ENCODE results near the gene POU6F2.
"Not testable (repeated sequence)": the region's sequence is repeated elsewhere in the genome, so short reads cannot be mapped to it uniquely, and the experiment has no call there.

Gene POU6F2

DNA sequence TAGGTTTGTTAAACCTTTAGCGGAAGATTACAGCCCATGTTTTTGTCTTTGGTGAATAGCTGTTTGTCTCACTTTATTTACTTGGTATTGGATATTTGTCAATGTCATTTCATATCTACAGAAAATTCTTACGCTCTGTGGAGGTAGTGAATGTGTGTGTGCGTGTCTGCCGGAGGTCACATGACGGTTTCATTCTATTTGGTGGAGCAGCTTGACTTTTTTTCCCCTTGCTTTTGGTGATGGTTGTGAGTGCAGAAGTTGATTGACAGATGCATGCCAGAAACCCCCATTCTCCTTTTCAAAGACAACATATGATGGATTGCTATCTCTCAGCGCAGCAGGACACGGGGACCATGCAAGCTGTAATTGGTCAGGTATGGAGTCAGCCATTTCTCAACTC is at the start of gene POU6F2:
Gene POU6F2, plus strand, starts transcription at position 225 of the 400 bp plus-strand sequence. Its CDS starts 45 bp downstream, at position 270.
- no peak for DNase-seq

GRCh38 chr7:38928506-38928905 is 49.2 kb upstream of the POU6F2 start:
- DNase-seq = no peak

DNA sequence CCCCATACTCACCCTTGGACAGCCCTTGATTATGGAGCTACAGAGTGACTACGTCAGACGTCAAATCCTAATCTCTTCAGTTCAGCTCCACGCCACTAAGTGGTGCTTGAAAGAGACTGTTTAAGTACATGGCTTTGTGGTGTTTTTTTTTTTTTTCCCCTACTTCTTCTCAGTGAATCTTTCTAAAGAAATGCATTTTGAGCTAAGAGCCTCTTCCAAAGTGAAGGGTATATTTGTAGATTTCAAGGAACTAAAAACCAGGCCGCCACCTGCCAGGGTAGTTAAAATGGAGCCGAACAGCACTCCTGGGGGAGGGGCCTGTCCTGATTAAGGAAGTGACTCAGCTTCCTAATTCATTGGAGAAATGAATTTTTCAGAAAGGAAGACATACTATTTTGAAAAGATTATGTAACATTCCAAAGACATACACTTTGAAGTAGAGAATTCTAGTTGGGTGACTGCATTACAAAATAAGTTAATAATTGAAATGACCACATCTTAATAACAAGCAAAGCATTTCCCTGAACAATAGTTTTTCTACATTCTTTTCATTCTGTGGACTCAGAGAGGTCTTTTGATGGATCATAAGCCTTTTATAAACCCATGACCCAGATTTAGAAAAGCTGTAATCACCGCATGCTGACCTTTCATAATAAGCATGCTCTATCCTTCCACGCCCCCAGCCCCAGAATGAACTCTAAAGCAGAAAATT is 48.1 kb upstream of the POU6F2 start:
- no peak for DNase-seq

DNA sequence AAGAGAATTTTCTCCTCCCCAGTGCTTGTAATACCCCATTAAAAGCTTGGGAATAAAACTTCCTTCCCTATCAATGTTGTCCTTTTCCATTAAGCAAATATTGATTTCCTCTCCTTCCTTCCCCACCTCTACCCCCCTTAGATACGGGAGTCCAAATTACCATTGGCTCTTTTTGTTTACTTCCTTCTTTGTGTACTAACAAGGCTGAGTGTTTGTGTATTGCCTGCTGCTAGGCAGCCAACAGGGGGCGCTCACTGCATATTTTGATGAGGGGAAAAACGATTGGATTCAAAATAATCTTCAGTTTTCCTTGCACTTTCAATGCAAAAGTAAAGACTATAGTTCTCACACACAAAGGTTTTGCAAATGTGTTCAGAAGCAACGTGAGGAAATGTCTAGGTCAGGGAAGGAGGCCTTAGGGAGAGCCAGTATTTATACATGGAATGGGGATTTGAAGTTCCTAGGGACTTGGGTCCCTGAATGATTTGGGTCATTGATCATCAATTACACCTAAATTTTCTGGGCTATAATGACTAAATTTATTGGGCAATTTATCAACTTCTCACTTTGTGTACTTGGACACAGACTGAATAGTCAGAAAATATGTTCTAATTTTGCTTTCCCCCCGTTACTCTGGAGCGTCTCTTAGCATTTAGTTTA is 45.1 kb upstream of the POU6F2 start:
- DNase-seq = peak; percentile 83

GRCh38 chr7:38934051-38934450 is 43.7 kb upstream of the POU6F2 start:
- no peak for DNase-seq

DNA sequence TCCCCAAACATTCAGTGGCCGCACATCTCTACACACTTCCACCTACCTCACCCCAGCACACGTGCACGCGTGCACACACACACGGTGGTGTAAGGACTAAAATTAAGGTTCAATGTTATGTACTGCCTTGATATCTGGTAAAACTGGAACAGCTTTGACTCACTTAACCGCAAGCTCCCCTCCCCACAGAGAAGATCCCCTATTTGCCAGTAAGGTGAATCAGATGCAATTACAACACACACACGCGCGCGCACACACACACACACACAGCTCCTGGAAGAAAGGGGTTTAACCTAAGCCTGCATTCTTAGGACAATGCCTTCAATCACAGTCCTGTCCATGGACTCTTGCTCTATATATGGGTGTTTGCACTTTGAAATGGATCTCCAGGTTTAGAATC is 43.2 kb upstream of the POU6F2 start:
- no peak for DNase-seq

GRCh38 chr7:38936641-38937040 is 41.1 kb upstream of the POU6F2 start:
- DNase-seq = no peak

DNA sequence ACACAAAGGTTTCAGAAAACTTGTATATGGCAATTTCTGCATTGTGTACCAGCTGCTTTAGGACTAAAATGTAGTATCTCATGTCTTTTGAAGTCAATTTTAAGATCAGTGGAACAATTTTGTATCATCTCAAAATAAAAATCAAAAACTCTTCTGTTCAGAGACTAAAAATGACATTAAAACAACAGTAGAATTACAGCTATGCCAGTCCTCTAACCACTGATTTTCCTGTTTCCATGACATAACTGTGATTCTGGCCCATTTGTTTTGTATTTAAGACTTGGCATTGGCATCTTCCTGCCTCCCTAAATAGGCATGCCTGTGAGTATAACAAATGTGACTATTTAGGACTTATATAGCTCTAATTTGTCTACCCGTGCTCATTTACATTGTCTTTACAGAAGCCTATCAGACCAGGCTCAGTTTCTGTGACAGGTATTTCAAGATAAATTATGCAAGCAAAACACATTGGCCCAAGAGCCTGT is 39.7 kb upstream of the POU6F2 start:
- DNase-seq = no peak

DNA sequence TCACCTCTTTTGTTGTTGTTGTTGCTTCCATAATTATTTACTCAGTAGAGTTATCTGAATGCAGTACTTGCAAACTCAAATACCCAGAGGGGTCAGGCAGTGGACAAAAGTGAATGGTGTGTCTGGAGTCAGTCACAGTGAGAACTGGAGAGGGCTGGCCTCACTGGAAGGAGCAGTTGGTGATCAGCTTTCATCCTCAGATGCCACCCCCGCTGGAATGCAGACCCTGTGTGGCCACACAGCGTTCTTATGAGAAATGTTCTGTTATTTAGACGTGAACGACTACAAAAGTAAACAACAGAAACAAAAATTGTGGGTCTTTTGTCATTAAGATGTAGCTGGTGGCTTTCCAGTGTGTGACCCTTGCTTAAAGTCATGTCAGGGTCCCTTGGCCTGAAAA is 39.1 kb upstream of the POU6F2 start:
- DNase-seq = no peak

- no peak for DNase-seq
Observed at GRCh38 chr7:38940774-38941173, 36.9 kb upstream of the POU6F2 start.

DNA sequence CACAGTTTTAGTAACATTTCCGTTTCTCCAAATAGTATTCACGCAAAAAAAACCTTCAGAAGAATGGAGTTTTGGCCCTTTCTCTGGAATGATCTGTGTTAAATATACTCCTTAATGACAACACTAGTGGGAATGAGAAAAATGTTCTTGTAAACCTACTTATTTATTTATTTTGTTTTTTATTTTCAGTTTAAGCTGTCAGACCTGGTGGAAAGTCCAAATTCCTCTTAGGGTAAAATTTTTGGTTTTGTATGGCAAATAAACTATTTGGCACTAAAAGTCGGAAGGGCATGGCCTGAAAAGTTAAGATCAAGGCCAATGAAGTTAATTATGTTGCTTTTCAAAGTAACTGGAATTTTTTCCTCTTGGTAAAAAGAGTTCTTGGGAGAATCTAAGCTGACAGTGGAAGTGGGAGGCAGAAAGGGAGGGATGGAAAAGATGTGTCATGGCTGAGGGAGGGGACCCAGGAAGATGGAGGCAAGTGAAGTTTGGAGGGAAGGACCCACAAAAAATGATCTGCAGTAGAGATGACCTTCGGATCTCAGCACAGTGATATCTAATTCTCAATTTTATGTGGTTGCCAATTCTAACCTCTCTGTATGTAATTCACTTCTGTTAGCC is 35.2 kb upstream of the POU6F2 start:
- no peak for DNase-seq

GRCh38 chr7:38947541-38947940 is 30.2 kb upstream of the POU6F2 start:
- DNase-seq = not testable (repeated sequence)

DNA sequence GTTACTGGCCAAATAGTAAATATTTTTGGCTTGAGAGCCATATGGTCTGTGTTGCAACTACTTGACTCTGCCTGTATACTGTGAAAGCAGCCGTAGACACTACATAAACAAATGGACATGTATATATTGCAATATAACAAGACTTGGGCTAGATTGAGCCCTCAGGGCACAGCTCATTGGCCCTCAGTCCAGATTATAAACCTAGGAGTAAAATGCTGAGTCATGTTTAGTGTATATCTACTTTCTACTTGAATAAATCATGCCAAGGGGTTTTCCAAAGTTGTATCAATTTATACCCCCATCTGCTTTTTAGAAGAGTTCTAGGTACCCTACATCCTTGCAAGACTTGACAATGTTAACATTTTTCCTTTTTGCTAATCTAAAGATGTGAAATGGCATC is 27.4 kb upstream of the POU6F2 start:
- DNase-seq = no peak

DNA sequence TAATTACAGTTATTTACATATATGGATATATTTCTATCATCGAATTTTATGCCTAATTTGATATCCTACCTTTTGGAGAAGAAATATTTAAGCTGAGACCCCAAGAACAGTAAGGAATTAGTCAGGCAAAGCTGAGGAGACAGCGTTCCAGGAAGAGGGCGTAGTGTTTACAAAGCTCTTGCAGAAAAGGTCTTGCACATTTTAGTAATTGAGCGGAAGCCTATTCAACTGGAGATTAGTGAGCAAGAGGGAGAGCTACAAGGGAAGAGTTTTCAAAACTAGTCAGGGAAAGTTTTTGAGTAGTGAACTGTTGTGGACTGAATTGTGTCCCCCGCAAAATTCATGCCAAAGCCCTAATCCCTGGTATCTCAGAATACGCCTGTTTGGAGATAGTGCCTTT is 26.5 kb upstream of the POU6F2 start:
- DNase-seq = no peak

GRCh38 chr7:38953227-38953626 is 24.5 kb upstream of the POU6F2 start:
- DNase-seq = no peak

GRCh38 chr7:38953971-38954370 is 23.7 kb upstream of the POU6F2 start:
- no peak for DNase-seq

- no peak for DNase-seq
Observed at GRCh38 chr7:38955892-38956291, 21.8 kb upstream of the POU6F2 start.

GRCh38 chr7:38962028-38962427 is 15.7 kb upstream of the POU6F2 start:
- no peak for DNase-seq

DNA sequence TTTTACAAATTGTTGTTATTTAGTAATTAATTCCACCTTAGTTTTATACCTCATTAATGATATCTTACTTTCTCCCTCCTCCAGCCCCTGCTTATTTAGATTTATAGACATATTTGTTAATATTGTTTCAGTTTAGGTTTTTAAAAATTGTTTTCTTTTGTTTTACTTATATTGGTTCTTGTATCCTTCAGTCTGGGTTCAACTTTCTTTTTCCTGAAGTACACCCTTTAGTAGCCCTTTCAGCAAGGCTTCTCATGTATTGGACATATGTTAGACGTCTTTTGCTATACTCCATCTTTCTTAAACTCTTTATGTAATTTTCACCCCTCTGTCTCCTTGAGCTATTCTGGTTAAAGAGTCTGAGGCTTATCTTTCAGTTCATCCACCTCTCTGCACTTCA is 12.8 kb upstream of the POU6F2 start:
- DNase-seq = no peak

DNA sequence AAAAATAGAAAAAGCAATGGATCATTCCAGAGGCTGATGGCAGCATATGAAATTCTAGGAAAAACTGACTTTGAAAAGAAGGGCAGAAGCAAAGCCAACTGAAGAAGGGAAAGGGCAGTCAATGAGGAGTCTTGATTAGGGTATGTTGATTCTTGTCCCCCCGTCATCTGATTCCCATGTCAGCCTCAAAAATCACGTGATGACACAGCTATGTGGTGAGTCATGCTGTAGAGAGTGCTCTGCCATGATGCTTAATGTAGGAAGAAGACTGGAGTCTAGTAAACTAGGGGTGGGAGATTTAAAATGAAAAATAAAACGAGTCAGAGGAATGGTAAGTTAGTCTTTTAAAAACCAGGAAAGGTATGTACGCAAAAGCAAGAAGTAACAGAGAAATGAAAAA is 3.9 kb upstream of the POU6F2 start:
- DNase-seq = no peak

DNA sequence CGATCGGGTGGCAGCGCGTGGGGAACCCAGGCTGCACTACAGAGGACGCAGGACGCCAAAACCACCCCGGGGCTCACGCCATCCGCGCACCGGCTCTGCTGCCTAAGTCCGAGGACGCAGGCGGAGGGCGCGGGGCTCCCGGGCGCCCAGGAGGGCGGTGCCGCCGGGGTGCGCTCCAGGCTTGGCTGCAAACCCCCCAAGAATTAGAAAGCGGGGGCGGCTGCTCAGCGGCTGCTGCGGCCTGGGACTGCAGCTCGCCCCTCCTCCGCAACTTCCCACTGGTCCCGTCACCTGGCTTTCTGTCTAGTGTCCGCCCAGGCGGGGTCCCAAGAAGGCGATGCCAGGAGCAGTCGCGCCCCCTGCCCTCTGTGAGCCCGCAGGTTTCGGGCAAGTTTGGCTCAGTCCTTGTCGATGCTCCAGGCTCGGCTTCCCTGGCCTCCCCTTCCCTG is 1.7 kb upstream of the POU6F2 start:
- no peak for DNase-seq

- no peak for DNase-seq
Observed at GRCh38 chr7:38978491-38978890, 782 bp downstream of the POU6F2 start.

GRCh38 chr7:38992203-38992602 is 14.5 kb downstream of the POU6F2 start:
- no peak for DNase-seq

GRCh38 chr7:39001595-39001994 is 23.9 kb downstream of the POU6F2 start:
- DNase-seq = no peak
